ENCODE results near the gene CELSR2. TPM values are rescaled to one million over a fixed set of nuclear protein-coding genes. Genes with fewer than 3 reads are reported as not detected.
A peak's percentile ranks its signal among the peaks of the same experiment; 100 is the strongest.

CELSR2 gene
- total RNA-seq, 1 donor from 2014 or later, result 3.8 TPM

DNA sequence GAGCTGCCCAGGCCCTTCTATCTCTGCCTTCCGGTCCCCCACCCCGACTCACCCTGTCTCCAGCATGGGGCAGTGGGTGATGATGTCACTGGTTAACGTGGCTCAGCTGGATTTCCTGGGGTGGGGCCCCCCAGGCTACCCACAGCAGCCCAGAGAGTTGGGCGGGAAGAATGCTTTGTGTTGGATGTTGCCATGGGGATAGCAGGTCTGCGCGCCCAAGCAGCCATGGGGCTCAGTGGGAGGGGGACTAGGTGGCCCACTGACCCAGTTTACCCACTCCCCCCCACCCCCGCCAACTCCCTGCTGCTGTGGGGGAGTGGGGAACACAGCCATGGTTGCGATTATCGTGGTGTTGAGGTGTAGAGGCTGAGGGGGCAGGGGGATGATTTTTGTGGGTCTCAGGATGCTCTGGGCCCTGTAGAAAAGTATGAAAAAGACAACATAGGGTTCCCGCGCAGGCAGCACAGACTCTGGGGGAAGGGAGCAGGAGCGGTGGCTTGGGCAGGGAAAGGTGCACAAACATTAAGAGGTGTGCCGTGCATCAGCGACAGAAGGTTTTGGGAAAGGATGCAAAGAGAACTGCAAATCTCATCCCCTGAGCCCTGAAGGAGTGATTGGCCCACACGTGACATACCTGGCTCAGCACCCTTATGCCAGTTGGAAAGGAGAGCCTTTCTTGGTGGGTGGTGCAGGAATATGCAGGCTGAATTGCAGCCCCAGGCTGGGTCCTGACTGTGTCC, 8.5 kb downstream of the CELSR2 start:
- no peaks in the 10 kb centered on the region for H3K36me3 Mint-ChIP-seq (ENCODE audit: low read depth)
- peaks cover 2% of the 10 kb centered on the region for H3K27me3 Mint-ChIP-seq (ENCODE audit: low read depth)
- H3K27ac Mint-ChIP-seq, result no peak overlapping the region
- DNase-seq (ENCODE audit: low spot score), result no peak
- H3K4me1 Mint-ChIP-seq (ENCODE audit: low read depth), result no peaks in the 10 kb centered on the region
- no peak overlapping the region for H3K4me3 Mint-ChIP-seq (ENCODE audit: low read depth)
- intact Hi-C loops (cut with micrococcal nuclease), result no loop called here
- no peaks in the 10 kb centered on the region for H3K9me3 Mint-ChIP-seq

DNA sequence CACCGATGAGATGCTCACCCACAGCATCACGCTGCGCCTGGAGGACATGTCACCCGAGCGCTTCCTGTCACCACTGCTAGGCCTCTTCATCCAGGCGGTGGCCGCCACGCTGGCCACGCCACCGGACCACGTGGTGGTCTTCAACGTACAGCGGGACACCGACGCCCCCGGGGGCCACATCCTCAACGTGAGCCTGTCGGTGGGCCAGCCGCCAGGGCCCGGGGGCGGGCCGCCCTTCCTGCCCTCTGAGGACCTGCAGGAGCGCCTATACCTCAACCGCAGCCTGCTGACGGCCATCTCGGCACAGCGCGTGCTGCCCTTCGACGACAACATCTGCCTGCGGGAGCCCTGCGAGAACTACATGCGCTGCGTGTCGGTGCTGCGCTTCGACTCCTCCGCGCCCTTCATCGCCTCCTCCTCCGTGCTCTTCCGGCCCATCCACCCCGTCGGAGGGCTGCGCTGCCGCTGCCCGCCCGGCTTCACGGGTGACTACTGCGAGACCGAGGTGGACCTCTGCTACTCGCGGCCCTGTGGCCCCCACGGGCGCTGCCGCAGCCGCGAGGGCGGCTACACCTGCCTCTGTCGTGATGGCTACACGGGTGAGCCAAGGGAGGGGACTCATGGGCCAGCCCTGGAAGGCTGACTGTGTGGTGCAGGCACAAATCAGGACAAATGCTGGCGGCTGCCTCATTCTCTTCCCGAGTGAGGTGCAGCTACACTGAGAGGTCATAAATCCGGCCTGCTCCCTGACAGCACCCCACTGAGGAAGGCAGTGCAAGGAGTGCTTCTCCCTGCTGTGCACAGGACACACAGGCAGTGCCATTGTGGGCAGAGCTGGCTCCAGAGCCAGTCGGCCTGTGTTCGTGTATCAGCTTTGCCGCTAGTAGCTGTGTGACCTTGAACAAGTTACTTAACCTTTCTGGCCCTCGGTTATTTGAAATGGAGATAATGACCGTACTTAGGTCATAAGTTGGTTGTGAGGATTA, 9.4 kb downstream of the CELSR2 start:
- Mint-ChIP-seq H3K4me3 (ENCODE audit: low read depth) (no peak overlapping the region), H3K4me1 (ENCODE audit: low read depth) (no peaks in the 10 kb centered on the region), H3K9me3 (no peaks in the 10 kb centered on the region), H3K27ac (no peak overlapping the region), H3K36me3 (ENCODE audit: low read depth) (no peaks in the 10 kb centered on the region), H3K27me3 (ENCODE audit: low read depth) (peaks cover 2% of the 10 kb centered on the region)
- DNase-seq (ENCODE audit: low spot score), result no peak
- intact Hi-C loops (cut with micrococcal nuclease), result no loop called here

DNA sequence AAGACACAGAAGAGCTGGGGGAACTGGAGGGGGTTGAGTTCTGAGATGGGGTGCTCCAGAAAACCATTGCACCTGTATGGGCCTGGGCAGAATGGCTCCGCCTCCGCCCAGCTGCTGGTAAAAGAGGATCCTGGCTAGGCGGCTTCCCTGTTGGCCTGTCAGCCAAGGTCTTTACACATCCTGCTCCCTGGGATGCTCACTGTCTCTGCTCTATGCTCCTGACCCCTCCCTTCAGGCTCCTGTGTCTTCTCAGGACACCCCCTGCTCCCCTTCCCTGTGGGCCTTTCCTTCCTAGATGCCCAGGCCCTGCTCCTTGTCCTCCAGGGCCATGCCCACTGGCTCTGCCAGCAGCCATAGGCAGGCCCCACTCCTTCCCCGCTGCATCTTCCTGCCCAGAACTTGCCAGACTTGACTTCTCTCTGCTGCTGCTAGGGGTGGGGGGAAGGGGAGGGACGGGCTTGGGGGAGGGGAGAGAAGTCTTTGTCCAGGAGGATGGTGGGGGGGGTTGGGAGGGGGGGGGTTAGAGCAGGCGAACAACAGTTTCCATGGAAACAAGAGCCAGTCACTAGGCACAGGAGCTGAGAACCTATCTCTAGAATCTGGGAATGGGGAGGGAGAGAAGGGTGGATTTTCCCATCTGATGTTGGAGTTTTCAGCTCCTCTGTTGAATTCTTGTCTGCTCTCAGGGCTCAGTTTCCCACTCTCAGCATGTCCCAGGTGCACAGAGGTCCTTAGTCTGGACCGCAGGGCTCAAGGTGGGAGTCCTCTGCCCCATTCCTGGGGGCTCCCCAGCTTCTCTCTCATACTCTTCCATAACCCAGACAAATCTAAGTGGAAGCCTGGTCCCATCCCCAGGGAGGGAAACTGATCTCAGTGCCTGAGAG, 10.6 kb downstream of the CELSR2 start:
- intact Hi-C loops (cut with micrococcal nuclease), result no loop called here
- no peak for DNase-seq (ENCODE audit: low spot score)
- Mint-ChIP-seq H3K27ac (no peak overlapping the region), H3K27me3 (ENCODE audit: low read depth) (peaks cover 2% of the 10 kb centered on the region), H3K36me3 (ENCODE audit: low read depth) (no peaks in the 10 kb centered on the region), H3K4me1 (ENCODE audit: low read depth) (no peaks in the 10 kb centered on the region), H3K9me3 (no peaks in the 10 kb centered on the region), H3K4me3 (ENCODE audit: low read depth) (no peak overlapping the region)

DNA sequence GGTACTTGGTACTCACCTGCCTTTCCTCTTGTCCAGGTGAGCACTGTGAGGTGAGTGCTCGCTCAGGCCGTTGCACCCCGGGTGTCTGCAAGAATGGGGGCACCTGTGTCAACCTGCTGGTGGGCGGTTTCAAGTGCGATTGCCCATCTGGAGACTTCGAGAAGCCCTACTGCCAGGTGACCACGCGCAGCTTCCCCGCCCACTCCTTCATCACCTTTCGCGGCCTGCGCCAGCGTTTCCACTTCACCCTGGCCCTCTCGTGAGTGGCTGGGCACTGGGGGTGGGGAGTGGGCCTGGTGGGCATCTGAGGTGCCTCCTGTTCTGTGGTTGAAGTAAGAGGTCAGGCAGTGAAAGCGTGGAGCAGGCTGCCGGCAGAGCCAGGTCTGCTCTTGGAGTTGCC, 11.7 kb downstream of the CELSR2 start:
- no peaks in the 10 kb centered on the region for H3K9me3 Mint-ChIP-seq
- intact Hi-C loops (cut with micrococcal nuclease), result no loop called here
- no peak overlapping the region for H3K27ac Mint-ChIP-seq
- no peaks in the 10 kb centered on the region for H3K27me3 Mint-ChIP-seq (ENCODE audit: low read depth)
- H3K4me1 Mint-ChIP-seq (ENCODE audit: low read depth), result no peaks in the 10 kb centered on the region
- no peak for DNase-seq (ENCODE audit: low spot score)
- no peak overlapping the region for H3K4me3 Mint-ChIP-seq (ENCODE audit: low read depth)
- H3K36me3 Mint-ChIP-seq (ENCODE audit: low read depth), result no peaks in the 10 kb centered on the region

DNA sequence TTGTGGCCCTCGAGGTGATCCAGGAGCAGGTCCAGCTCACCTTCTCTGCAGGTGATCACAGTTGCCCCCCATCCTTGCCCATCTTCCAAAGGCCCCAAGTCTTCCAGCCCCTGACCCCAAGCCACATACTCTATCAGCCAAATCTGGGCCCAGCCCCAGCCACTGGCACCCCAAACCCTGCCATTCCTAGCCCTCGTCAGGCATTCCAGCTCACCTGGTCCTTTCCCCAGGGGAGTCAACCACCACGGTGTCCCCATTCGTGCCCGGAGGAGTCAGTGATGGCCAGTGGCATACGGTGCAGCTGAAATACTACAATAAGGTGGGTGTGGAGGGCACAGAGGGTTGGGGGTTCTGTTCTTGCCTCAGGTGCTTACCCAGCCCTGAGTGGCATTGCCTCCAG, 12.2 kb downstream of the CELSR2 start:
- H3K27me3 Mint-ChIP-seq (ENCODE audit: low read depth), result no peaks in the 10 kb centered on the region
- H3K4me3 Mint-ChIP-seq (ENCODE audit: low read depth), result no peak overlapping the region
- intact Hi-C loops (cut with micrococcal nuclease), result no loop called here
- H3K36me3 Mint-ChIP-seq (ENCODE audit: low read depth), result no peaks in the 10 kb centered on the region
- H3K9me3 Mint-ChIP-seq, result no peaks in the 10 kb centered on the region
- H3K4me1 Mint-ChIP-seq (ENCODE audit: low read depth), result no peaks in the 10 kb centered on the region
- no peak overlapping the region for H3K27ac Mint-ChIP-seq
- DNase-seq (ENCODE audit: low spot score), result no peak

DNA sequence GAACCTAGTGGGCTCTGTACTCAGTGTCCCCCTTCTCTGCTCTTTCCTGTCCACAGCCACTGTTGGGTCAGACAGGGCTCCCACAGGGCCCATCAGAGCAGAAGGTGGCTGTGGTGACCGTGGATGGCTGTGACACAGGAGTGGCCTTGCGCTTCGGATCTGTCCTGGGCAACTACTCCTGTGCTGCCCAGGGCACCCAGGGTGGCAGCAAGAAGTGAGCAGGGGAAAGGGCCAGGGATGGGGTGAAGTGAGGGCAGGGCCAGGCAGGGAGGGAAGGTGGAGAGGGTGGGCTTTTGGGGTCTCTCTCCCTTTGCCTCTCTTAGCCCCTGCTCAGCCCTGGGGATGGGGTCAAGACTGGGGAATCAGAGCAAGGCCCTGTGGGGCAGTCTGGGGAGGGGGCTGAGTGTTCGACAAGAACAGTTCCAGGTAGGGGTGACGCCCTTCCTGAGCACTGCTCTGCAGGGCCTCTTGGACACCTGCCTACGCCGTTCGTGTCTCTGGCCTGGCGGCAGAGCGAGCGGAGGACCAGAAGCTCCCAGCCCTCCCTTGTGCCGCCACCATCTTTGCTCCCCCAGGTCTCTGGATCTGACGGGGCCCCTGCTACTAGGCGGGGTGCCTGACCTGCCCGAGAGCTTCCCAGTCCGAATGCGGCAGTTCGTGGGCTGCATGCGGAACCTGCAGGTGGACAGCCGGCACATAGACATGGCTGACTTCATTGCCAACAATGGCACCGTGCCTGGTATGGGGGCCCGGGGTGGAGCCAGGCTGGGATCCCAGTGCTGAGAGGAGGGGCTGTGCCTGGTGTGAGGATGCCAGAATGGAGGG, 13.1 kb downstream of the CELSR2 start:
- DNase-seq (ENCODE audit: low spot score), result no peak
- no peak overlapping the region for H3K4me3 Mint-ChIP-seq (ENCODE audit: low read depth)
- no peaks in the 10 kb centered on the region for H3K9me3 Mint-ChIP-seq
- H3K27me3 Mint-ChIP-seq (ENCODE audit: low read depth), result no peaks in the 10 kb centered on the region
- intact Hi-C loops (cut with micrococcal nuclease), result loop anchor here (1.0 kb wide), 2 partner anchors 137 to 270 kb away; no protein-coding TSS in a partner anchor
- H3K27ac Mint-ChIP-seq, result no peak overlapping the region
- H3K36me3 Mint-ChIP-seq (ENCODE audit: low read depth), result no peaks in the 10 kb centered on the region
- H3K4me1 Mint-ChIP-seq (ENCODE audit: low read depth), result no peaks in the 10 kb centered on the region

DNA sequence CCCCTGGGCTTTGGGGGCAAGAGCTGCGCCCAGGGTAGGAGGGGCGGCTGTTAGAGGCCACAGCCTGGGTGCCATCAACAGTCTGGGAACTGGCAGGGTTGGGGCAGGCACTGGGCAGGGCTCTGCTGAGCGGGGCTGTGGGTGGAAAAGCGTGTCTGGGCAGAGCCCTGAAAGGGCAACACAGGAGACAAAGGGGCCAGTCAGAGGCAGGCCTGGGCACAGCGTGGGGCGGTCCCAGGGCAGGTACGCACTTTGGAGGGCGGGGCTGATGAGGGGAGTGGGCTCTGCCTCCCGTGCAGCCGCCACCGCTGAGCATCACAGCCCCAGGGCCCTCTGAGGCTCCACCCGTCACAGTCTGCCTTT, 13.9 kb downstream of the CELSR2 start:
- intact Hi-C loops (cut with micrococcal nuclease), result loop anchor here (1.0 kb wide), 2 partner anchors 136 to 269 kb away; no protein-coding TSS in a partner anchor
- no peaks in the 10 kb centered on the region for H3K9me3 Mint-ChIP-seq
- H3K4me1 Mint-ChIP-seq (ENCODE audit: low read depth), result no peaks in the 10 kb centered on the region
- no peak overlapping the region for H3K27ac Mint-ChIP-seq
- H3K36me3 Mint-ChIP-seq (ENCODE audit: low read depth), result no peaks in the 10 kb centered on the region
- no peaks in the 10 kb centered on the region for H3K27me3 Mint-ChIP-seq (ENCODE audit: low read depth)
- H3K4me3 Mint-ChIP-seq (ENCODE audit: low read depth), result no peak overlapping the region
- DNase-seq (ENCODE audit: low spot score), result no peak

DNA sequence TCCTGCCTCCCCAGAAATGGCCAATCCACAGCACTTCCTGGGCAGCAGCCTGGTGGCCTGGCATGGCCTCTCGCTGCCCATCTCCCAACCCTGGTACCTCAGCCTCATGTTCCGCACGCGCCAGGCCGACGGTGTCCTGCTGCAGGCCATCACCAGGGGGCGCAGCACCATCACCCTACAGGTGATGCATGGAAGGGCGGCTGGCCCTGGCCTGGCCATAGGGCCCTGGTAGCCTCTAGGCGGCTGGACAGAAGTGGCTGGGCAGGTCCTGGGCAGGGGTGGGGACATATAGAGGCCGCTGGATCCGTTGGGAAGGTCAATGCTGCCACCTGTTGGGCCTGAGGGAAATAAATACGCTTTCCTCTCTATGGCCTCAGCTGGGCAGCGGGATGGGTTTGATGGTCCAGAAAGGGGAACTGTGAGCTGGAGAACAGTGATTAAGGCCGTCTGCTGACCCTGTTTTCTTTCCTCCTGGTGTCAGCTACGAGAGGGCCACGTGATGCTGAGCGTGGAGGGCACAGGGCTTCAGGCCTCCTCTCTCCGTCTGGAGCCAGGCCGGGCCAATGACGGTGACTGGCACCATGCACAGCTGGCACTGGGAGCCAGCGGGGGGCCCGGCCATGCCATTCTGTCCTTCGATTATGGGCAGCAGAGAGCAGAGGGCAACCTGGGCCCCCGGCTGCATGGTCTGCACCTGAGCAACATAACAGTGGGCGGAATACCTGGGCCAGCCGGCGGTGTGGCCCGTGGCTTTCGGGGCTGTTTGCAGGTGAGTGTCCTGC, 14.4 kb downstream of the CELSR2 start:
- H3K27ac Mint-ChIP-seq, result no peak overlapping the region

DNA sequence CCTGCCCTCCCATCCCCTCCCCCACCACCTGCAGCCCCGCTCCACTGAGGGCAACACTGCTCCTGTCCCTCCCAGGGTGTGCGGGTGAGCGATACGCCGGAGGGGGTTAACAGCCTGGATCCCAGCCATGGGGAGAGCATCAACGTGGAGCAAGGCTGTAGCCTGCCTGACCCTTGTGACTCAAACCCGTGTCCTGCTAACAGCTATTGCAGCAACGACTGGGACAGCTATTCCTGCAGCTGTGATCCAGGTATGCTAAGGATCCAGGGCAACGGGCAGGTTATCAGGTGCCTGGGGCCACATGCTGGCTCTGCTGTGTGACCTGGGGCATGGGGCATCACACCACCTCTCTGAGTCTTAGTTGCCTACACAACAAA, 15.0 kb downstream of the CELSR2 start:
- Mint-ChIP-seq H3K27ac (no peak overlapping the region), H3K4me1 (ENCODE audit: low read depth) (no peaks in the 10 kb centered on the region), H3K4me3 (ENCODE audit: low read depth) (no peak overlapping the region), H3K9me3 (no peaks in the 10 kb centered on the region), H3K36me3 (ENCODE audit: low read depth) (no peaks in the 10 kb centered on the region), H3K27me3 (ENCODE audit: low read depth) (no peaks in the 10 kb centered on the region)
- no peak for DNase-seq (ENCODE audit: low spot score)
- intact Hi-C loops (cut with micrococcal nuclease), result no loop called here

More for the DNA sequence above, 14.4 kb downstream of the CELSR2 start:
- Mint-ChIP-seq H3K27me3 (ENCODE audit: low read depth) (no peaks in the 10 kb centered on the region), H3K4me1 (ENCODE audit: low read depth) (no peaks in the 10 kb centered on the region), H3K9me3 (no peaks in the 10 kb centered on the region), H3K36me3 (ENCODE audit: low read depth) (no peaks in the 10 kb centered on the region), H3K4me3 (ENCODE audit: low read depth) (no peak overlapping the region)
- intact Hi-C loops (cut with micrococcal nuclease), result loop anchor here (1.0 kb wide), 2 partner anchors 136 to 269 kb away; no protein-coding TSS in a partner anchor
- DNase-seq (ENCODE audit: low spot score), result peak; percentile 74

DNA sequence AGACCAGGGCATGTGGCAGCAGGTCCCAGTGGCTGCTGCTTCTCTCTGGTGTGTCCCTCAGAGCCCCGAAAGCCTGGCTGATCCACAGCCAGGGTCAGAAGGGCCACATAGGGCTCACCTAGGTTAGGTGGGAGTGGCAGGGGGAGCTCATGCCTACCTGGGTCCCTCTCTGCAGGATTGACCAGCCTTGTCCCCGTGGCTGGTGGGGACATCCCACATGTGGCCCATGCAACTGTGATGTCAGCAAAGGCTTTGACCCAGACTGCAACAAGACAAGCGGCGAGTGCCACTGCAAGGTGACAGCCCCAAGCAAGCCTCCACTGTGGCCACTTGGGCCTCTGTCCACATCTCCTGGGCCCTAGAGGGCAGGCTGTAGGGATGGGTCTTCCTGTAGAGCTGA, 15.7 kb downstream of the CELSR2 start:
- Mint-ChIP-seq H3K4me3 (ENCODE audit: low read depth) (no peak overlapping the region), H3K27ac (no peak overlapping the region), H3K4me1 (ENCODE audit: low read depth) (no peaks in the 10 kb centered on the region), H3K9me3 (no peaks in the 10 kb centered on the region), H3K27me3 (ENCODE audit: low read depth) (no peaks in the 10 kb centered on the region), H3K36me3 (ENCODE audit: low read depth) (no peaks in the 10 kb centered on the region)
- intact Hi-C loops (cut with micrococcal nuclease), result no loop called here
- no peak for DNase-seq (ENCODE audit: low spot score)

DNA sequence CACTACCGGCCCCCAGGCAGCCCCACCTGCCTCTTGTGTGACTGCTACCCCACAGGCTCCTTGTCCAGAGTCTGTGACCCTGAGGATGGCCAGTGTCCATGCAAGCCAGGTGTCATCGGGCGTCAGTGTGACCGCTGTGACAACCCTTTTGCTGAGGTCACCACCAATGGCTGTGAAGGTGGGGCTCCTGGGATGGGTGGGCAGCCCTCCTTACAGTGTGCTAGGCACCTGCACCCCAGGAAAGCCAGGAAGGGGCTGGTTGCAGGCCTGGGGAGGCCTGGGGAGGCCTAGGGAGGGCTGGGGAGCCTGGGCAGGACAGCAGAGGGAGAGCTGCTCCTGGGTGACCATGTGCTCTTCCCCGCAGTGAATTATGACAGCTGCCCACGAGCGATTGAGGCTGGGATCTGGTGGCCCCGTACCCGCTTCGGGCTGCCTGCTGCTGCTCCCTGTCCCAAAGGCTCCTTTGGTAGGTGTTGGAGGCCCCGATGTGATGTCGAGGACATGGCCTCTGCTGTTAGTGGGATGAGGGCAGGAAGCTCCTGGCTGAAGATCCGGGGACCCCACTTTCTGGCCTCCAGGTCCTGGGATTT, 16.5 kb downstream of the CELSR2 start:
- Mint-ChIP-seq H3K9me3 (no peaks in the 10 kb centered on the region), H3K4me1 (ENCODE audit: low read depth) (no peaks in the 10 kb centered on the region), H3K27me3 (ENCODE audit: low read depth) (no peaks in the 10 kb centered on the region), H3K4me3 (ENCODE audit: low read depth) (no peak overlapping the region), H3K27ac (no peak overlapping the region), H3K36me3 (ENCODE audit: low read depth) (no peaks in the 10 kb centered on the region)
- intact Hi-C loops (cut with micrococcal nuclease), result no loop called here
- DNase-seq (ENCODE audit: low spot score), result no peak

Measured in activated T-helper 2 cell treated with anti-CD3 and anti-CD28 coated beads, Interferon-gamma antibody, Interleukin-2, Interleukin-4, amounts not matched to agents 10 μg/mL and 5 μg/mL and 100 μg/mL, durations not matched to agents 14 hours and 24 hours and 36 hours (primary cell).